ENCODE results near the gene CDAN1. TPM values are rescaled to one million over a fixed set of nuclear protein-coding genes. Genes with fewer than 3 reads are reported as not detected.

CDAN1 gene
- total and polyA plus RNA-seq, 2 donors (not counting 3 experiments of a cell fraction or from before 2014, with no cell fraction given) = 7.2 to 23.4 TPM

GRCh38 chr15:42749266-42749665 lies 12.3 kb upstream of the CDAN1 start:
- CTCF ChIA-PET = interaction anchor here (3.1 kb wide), 1 partner anchor 177 kb away, joined by 13 read pairs; no protein-coding TSS in a partner anchor
- Histone ChIP-seq H3K27ac (ENCODE audit: insufficient read depth, low read depth, low read length) (no peak overlapping the region), H3K4me1 (ENCODE audit: control insufficient read depth, extremely low read depth, insufficient read depth, low read length) (no peaks in the 10 kb centered on the region), H3K4me2 (ENCODE audit: insufficient read depth, low read length) (no peak overlapping the region), H3K27me3 (ENCODE audit: control insufficient read depth in 2 of 2, insufficient read depth in 2 of 2, low read length in 2 of 2) (no peaks in the 10 kb centered on the region), H2AFZ (ENCODE audit: low read depth, low read length) (no peak overlapping the region), H3K9ac (replicated peaks; ENCODE audit: extremely low read depth, insufficient read depth, low read length) (no peak overlapping the region), H3K79me2 (ENCODE audit: control insufficient read depth, insufficient read depth, low read length) (no peaks in the 10 kb centered on the region), H3K9me3 (replicated peaks; ENCODE audit: control insufficient read depth, insufficient read depth, low read length) (no peaks in the 10 kb centered on the region), H3K4me3 (replicated peaks in 1 of 3; ENCODE audit: insufficient read depth in 1 of 3, low read depth in 1 of 3, low read length in 3 of 3) (no peak overlapping the region), H4K20me1 (replicated peaks; ENCODE audit: control insufficient read depth, extremely low read depth, insufficient read depth, low read length) (no peaks in the 10 kb centered on the region), H3K9me1 (replicated peaks; ENCODE audit: control insufficient read depth, extremely low read depth, insufficient read depth, low read length) (no peaks in the 10 kb centered on the region), H3K36me3 (ENCODE audit: control insufficient read depth in 2 of 2, extremely low read depth in 1 of 2, insufficient read depth in 2 of 2, low read length in 2 of 2) (peaks cover 6 to 9% of the 10 kb centered on the region in 2 experiments)
- no peak for DNase-seq (ENCODE audit: low read depth, low spot score)
- no peak for FAIRE-seq
- TF ChIP-seq CTCF (IDR thresholded peaks at IDR 0.05; ENCODE audit: extremely low read depth in 1 of 2, insufficient read depth in 1 of 2, low read depth in 1 of 2, low read length in 2 of 2) = no peak
- POLR2A ChIA-PET = no interaction called here
- no TSS peak for BruUV-seq (replicated peaks)
- dilution Hi-C loops (cut with MboI; ENCODE audit: extremely low pct_ligation_motif_present, low sequenced_read_pairs) (no loop called here), intact Hi-C loops (cut with micrococcal nuclease) (no loop called here)

GRCh38 chr15:42744195-42744594 lies 7.3 kb upstream of the CDAN1 start:
- FAIRE-seq (no peak), DNase-seq (ENCODE audit: low read depth, low spot score) (no peak)
- Histone ChIP-seq H3K4me3 (replicated peaks in 1 of 3; ENCODE audit: insufficient read depth in 1 of 3, low read depth in 1 of 3, low read length in 3 of 3) (no peak overlapping the region), H3K4me1 (ENCODE audit: control insufficient read depth, extremely low read depth, insufficient read depth, low read length) (no peaks in the 10 kb centered on the region), H3K9me3 (replicated peaks; ENCODE audit: control insufficient read depth, insufficient read depth, low read length) (no peaks in the 10 kb centered on the region), H3K9me1 (replicated peaks; ENCODE audit: control insufficient read depth, extremely low read depth, insufficient read depth, low read length) (no peaks in the 10 kb centered on the region), H3K27ac (ENCODE audit: insufficient read depth, low read depth, low read length) (no peak overlapping the region), H3K4me2 (ENCODE audit: insufficient read depth, low read length) (no peak overlapping the region), H2AFZ (ENCODE audit: low read depth, low read length) (no peak overlapping the region), H3K36me3 (ENCODE audit: control insufficient read depth in 2 of 2, extremely low read depth in 1 of 2, insufficient read depth in 2 of 2, low read length in 2 of 2) (peaks cover 4% of the 10 kb centered on the region in 2 experiments), H4K20me1 (replicated peaks; ENCODE audit: control insufficient read depth, extremely low read depth, insufficient read depth, low read length) (no peaks in the 10 kb centered on the region), H3K79me2 (ENCODE audit: control insufficient read depth, insufficient read depth, low read length) (no peaks in the 10 kb centered on the region), H3K27me3 (ENCODE audit: control insufficient read depth in 2 of 2, insufficient read depth in 2 of 2, low read length in 2 of 2) (no peaks in the 10 kb centered on the region), H3K9ac (replicated peaks; ENCODE audit: extremely low read depth, insufficient read depth, low read length) (no peak overlapping the region)
- dilution Hi-C loops (cut with MboI; ENCODE audit: extremely low pct_ligation_motif_present, low sequenced_read_pairs) (no loop called here), intact Hi-C loops (cut with micrococcal nuclease) (no loop called here)
- TF ChIP-seq EZH2 (IDR thresholded peaks at IDR 0.05; ENCODE audit: borderline replicate concordance, low read depth, low read length, severe bottlenecking) = no peak
- no peak for TF ChIP-seq JUN (IDR thresholded peaks at IDR 0.05; ENCODE audit: borderline replicate concordance, insufficient read depth, insufficient read length, low read depth)
- TF ChIP-seq FOS (IDR thresholded peaks at IDR 0.05; ENCODE audit: borderline replicate concordance, insufficient read depth, low read length) = no peak
- no peak for TF ChIP-seq MAX (IDR thresholded peaks at IDR 0.05; ENCODE audit: insufficient read depth, insufficient read length)
- no peak for TF ChIP-seq GATA2 (IDR thresholded peaks at IDR 0.05; ENCODE audit: insufficient read depth, insufficient read length, low read depth, low read length)
- TF ChIP-seq CTCF (IDR thresholded peaks at IDR 0.05; ENCODE audit: extremely low read depth in 1 of 2, insufficient read depth in 1 of 2, low read depth in 1 of 2, low read length in 2 of 2) = no peak
- TF ChIP-seq POLR2AphosphoS5 (IDR thresholded peaks at IDR 0.05; ENCODE audit: insufficient read depth, low read depth, low read length) = no peak
- no peak for TF ChIP-seq MYC (IDR thresholded peaks at IDR 0.05; ENCODE audit: low read depth, low read length)
- TF ChIP-seq POLR2A (IDR thresholded peaks at IDR 0.05; ENCODE audit: low read depth, low read length) = no peak
- CTCF ChIA-PET = interaction anchor here (1.5 kb wide), 1 partner anchor 182 kb away, joined by 4 read pairs; no protein-coding TSS in a partner anchor
- POLR2A ChIA-PET = interaction anchor here (0.7 kb wide), 1 partner anchor 267 kb away, joined by 3 read pairs; no protein-coding TSS in a partner anchor
- no TSS peak for BruUV-seq (replicated peaks)
